ENCODE data around the gene BEGAIN. TPM values are rescaled to one million over a fixed set of nuclear protein-coding genes. Genes with fewer than 3 reads are reported as not detected.

Gene BEGAIN
- polyA plus RNA-seq, 1 donor from 2014 or later, result 10.9 TPM

- H3K4me3 ChIP-seq (ENCODE audit: low read length), result no peak overlapping the region
- no peak overlapping the region for H2AFZ ChIP-seq (ENCODE audit: low read depth, low read length)
- no peaks in the 10 kb centered on the region for H3K36me3 ChIP-seq (ENCODE audit: insufficient read depth, low read length)
- no peak overlapping the region for H3K27ac ChIP-seq (ENCODE audit: low read length)
- H3K9ac ChIP-seq (ENCODE audit: low read length), result no peak overlapping the region
- H3K9me3 ChIP-seq (ENCODE audit: low read length), result no peaks in the 10 kb centered on the region
- H4K20me1 ChIP-seq (ENCODE audit: insufficient read depth), result no peaks in the 10 kb centered on the region
- no peaks in the 10 kb centered on the region for H3K27me3 ChIP-seq (ENCODE audit: insufficient read depth, low read depth, low read length)
- TF ChIP-seq POLR2AphosphoS5 (IDR thresholded peaks at IDR 0.05) (no peak), TAF1 (IDR thresholded peaks at IDR 0.05; ENCODE audit: low read depth) (no peak), EZH2 (IDR thresholded peaks at IDR 0.05; ENCODE audit: borderline replicate concordance, insufficient read depth, low read length, poor library complexity, severe bottlenecking) (no peak), RAD21 (conservative IDR thresholded peaks at IDR 0.05) (no peak), EP300 (conservative IDR thresholded peaks at IDR 0.05; ENCODE audit: poor library complexity, severe bottlenecking) (no peak), SMC3 (conservative IDR thresholded peaks at IDR 0.05; ENCODE audit: poor library complexity) (no peak), CTCF (IDR thresholded peaks at IDR 0.05; ENCODE audit: poor library complexity, severe bottlenecking) (no peak), REST (IDR thresholded peaks at IDR 0.05; ENCODE audit: borderline replicate concordance) (no peak), MXI1 (conservative IDR thresholded peaks at IDR 0.05; ENCODE audit: poor library complexity, severe bottlenecking) (no peak)
- no peaks in the 10 kb centered on the region for H3K79me2 ChIP-seq (replicated peaks; ENCODE audit: insufficient read depth, low read length)
- H3F3A ChIP-seq (ENCODE audit: insufficient read depth, low read length, poor library complexity, severe bottlenecking), result no peaks in the 10 kb centered on the region
- no peak overlapping the region for H3K4me2 ChIP-seq (ENCODE audit: low read length)
- no peaks in the 10 kb centered on the region for H3K9me2 ChIP-seq (ENCODE audit: insufficient read depth, low read length)
Measured at GRCh38 chr14:100535287-100536120, 51.7 kb downstream of the BEGAIN start.

GRCh38 chr14:100534528-100535286 is 52.5 kb downstream of the BEGAIN start:
- H4K20me1 ChIP-seq (ENCODE audit: insufficient read depth), result no peaks in the 10 kb centered on the region
- H3K9me2 ChIP-seq (ENCODE audit: insufficient read depth, low read length), result no peaks in the 10 kb centered on the region
- no peak overlapping the region for H3K9ac ChIP-seq (ENCODE audit: low read length)
- H3K27ac ChIP-seq (ENCODE audit: low read length), result no peak overlapping the region
- no peaks in the 10 kb centered on the region for H3F3A ChIP-seq (ENCODE audit: insufficient read depth, low read length, poor library complexity, severe bottlenecking)
- no peaks in the 10 kb centered on the region for H3K27me3 ChIP-seq (ENCODE audit: insufficient read depth, low read depth, low read length)
- TF ChIP-seq TAF1 (IDR thresholded peaks at IDR 0.05; ENCODE audit: low read depth), result no peak
- no peak for TF ChIP-seq RAD21 (conservative IDR thresholded peaks at IDR 0.05)
- no peak for TF ChIP-seq REST (IDR thresholded peaks at IDR 0.05; ENCODE audit: borderline replicate concordance)
- H3K4me2 ChIP-seq (ENCODE audit: low read length), result no peak overlapping the region
- H3K79me2 ChIP-seq (replicated peaks; ENCODE audit: insufficient read depth, low read length), result no peaks in the 10 kb centered on the region
- no peak overlapping the region for H2AFZ ChIP-seq (ENCODE audit: low read depth, low read length)
- no peak overlapping the region for H3K4me3 ChIP-seq (ENCODE audit: low read length)
- no peaks in the 10 kb centered on the region for H3K36me3 ChIP-seq (ENCODE audit: insufficient read depth, low read length)
- H3K9me3 ChIP-seq (ENCODE audit: low read length), result no peaks in the 10 kb centered on the region
